NT2/D1 (cell line): ENCODE data around the gene RRAS.

Experiments used
- DNase-seq: peaks from one replicate; pipeline ENCODE4 v3.0.0-alpha.2; 2011; ENCODE audit warnings: low read depth, low spot score
- H3K27me3 ChIP-seq: 2 replicates; pipeline ENCODE4 v1.6.0; 2011; ENCODE audit warnings: mild to moderate bottlenecking; ENCODE audit not compliant: insufficient read length, insufficient read depth
- H3K36me3 ChIP-seq: 2 replicates; pipeline ENCODE4 v1.6.1; 2011; ENCODE audit warnings: mild to moderate bottlenecking, low read length, mixed read lengths; ENCODE audit not compliant: insufficient read depth, insufficient read length
- H3K4me1 ChIP-seq: 2 replicates; pipeline ENCODE4 v1.5.1; 2011; ENCODE audit not compliant: insufficient read depth, insufficient read length
- H3K4me3 ChIP-seq: 2 replicates; pipeline ENCODE4 v1.5.1; 2011; ENCODE audit warnings: low read depth; ENCODE audit not compliant: insufficient read length
- H3K9ac ChIP-seq: 2 replicates; pipeline ENCODE4 v1.6.0; 2011; ENCODE audit warnings: low read depth; ENCODE audit not compliant: insufficient read length
- H3K9me3 ChIP-seq: 2 replicates; pipeline ENCODE4 v1.5.1; 2011; ENCODE audit warnings: mild to moderate bottlenecking, low read length; ENCODE audit not compliant: insufficient read depth
- SUZ12 ChIP-seq: IDR thresholded peaks from 2 replicates; pipeline ENCODE4 v1.6.1; 2011; ENCODE audit not compliant: insufficient read length, insufficient read depth; ENCODE audit errors: extremely low read depth
- YY1 ChIP-seq: IDR thresholded peaks from 2 replicates; pipeline ENCODE4 v1.6.1; 2011; ENCODE audit not compliant: insufficient read length, insufficient read depth
- ZNF274 ChIP-seq: IDR thresholded peaks from 2 replicates; pipeline ENCODE4 v1.6.1; 2011; ENCODE audit warnings: mild to moderate bottlenecking, low read depth, low read length

The RRAS gene

GRCh38 chr19:49651029-49651819 lies 11.3 kb upstream of the RRAS start:
- DNase-seq: no peak
- peaks cover 84% of the 10 kb centered on the region for H3K36me3 ChIP-seq
- TF ChIP-seq ZNF274: no peak
- no peak for TF ChIP-seq YY1
- TF ChIP-seq SUZ12: no peak

GRCh38 chr19:49646586-49646985 lies 6.6 kb upstream of the RRAS start:
- H3K4me1 ChIP-seq: peaks cover 8% of the 10 kb centered on the region
- no peak overlapping the region for H3K4me3 ChIP-seq
- DNase-seq: no peak
- H3K36me3 ChIP-seq: peaks cover 70% of the 10 kb centered on the region
- no peaks in the 10 kb centered on the region for H3K27me3 ChIP-seq
- no peak for TF ChIP-seq YY1
- no peak for TF ChIP-seq SUZ12
- TF ChIP-seq ZNF274: no peak
- no peaks in the 10 kb centered on the region for H3K9me3 ChIP-seq
- no peak overlapping the region for H3K9ac ChIP-seq

More at GRCh38 chr19:49651029-49651819, 11.3 kb upstream of the RRAS start:
- H3K27me3 ChIP-seq: no peaks in the 10 kb centered on the region
- H3K9ac ChIP-seq: no peak overlapping the region
- peaks cover 7% of the 10 kb centered on the region for H3K4me1 ChIP-seq
- no peak overlapping the region for H3K4me3 ChIP-seq
- H3K9me3 ChIP-seq: no peaks in the 10 kb centered on the region

- no peak for DNase-seq
- no peaks in the 10 kb centered on the region for H3K9me3 ChIP-seq
- peaks cover 64% of the 10 kb centered on the region for H3K36me3 ChIP-seq
- H3K9ac ChIP-seq: no peak overlapping the region
- no peaks in the 10 kb centered on the region for H3K27me3 ChIP-seq
- H3K4me1 ChIP-seq: peaks cover 8% of the 10 kb centered on the region
- TF ChIP-seq SUZ12: no peak
- no peak for TF ChIP-seq ZNF274
- no peak overlapping the region for H3K4me3 ChIP-seq
Measured at GRCh38 chr19:49645995-49646394, 6.1 kb upstream of the RRAS start.

- Histone ChIP-seq H3K9me3 (no peaks in the 10 kb centered on the region), H3K36me3 (peaks cover 62% of the 10 kb centered on the region), H3K4me3 (no peak overlapping the region), H3K4me1 (peaks cover 8% of the 10 kb centered on the region), H3K27me3 (no peaks in the 10 kb centered on the region), H3K9ac (peak overlapping the region; percentile 38)
- DNase-seq: no peak
- no peak for TF ChIP-seq ZNF274
- no peak for TF ChIP-seq SUZ12
- no peak for TF ChIP-seq YY1
Measured at GRCh38 chr19:49645592-49645991, 5.6 kb upstream of the RRAS start.

GRCh38 chr19:49643466-49643865 lies 3.5 kb upstream of the RRAS start:
- DNase-seq: no peak
- no peaks in the 10 kb centered on the region for H3K27me3 ChIP-seq
- TF ChIP-seq YY1: no peak
- TF ChIP-seq SUZ12: no peak
- no peak for TF ChIP-seq ZNF274
- no peak overlapping the region for H3K9ac ChIP-seq
- H3K4me3 ChIP-seq: no peak overlapping the region
- peaks cover 10% of the 10 kb centered on the region for H3K4me1 ChIP-seq
- H3K9me3 ChIP-seq: no peaks in the 10 kb centered on the region
- H3K36me3 ChIP-seq: peaks cover 43% of the 10 kb centered on the region

GRCh38 chr19:49642492-49643035 lies 2.6 kb upstream of the RRAS start:
- no peaks in the 10 kb centered on the region for H3K27me3 ChIP-seq
- peak overlapping the region; percentile 100 for H3K9ac ChIP-seq
- H3K9me3 ChIP-seq: no peaks in the 10 kb centered on the region
- H3K4me3 ChIP-seq: peak overlapping the region; percentile 89
- H3K36me3 ChIP-seq: peaks cover 41% of the 10 kb centered on the region
- H3K4me1 ChIP-seq: peaks cover 10% of the 10 kb centered on the region
- no peak for DNase-seq
- no peak for TF ChIP-seq SUZ12
- TF ChIP-seq YY1: no peak
- TF ChIP-seq ZNF274: no peak

- Histone ChIP-seq H3K9me3 (no peaks in the 10 kb centered on the region), H3K27me3 (no peaks in the 10 kb centered on the region), H3K9ac (peak within 1 kb of the TSS; percentile 100), H3K4me1 (peaks cover 10% of the 10 kb centered on the region), H3K4me3 (peak within 1 kb of the TSS; percentile 89), H3K36me3 (peaks cover 36% of the 10 kb centered on the region)
- TF ChIP-seq ZNF274: no peak
- TF ChIP-seq YY1: no peak
- TF ChIP-seq SUZ12: no peak
- peak; percentile 98 for DNase-seq
Measured at GRCh38 chr19:49641688-49642491, 1.9 kb upstream of the RRAS start, which contains the start of gene SCAF1. TSS of gene SCAF1 (plus strand) at chr19:49642209. CDS start at chr19:49645027, 2,818 bp downstream.
